ENCODE data around the gene TALDO1.

The TALDO1 gene

DNA sequence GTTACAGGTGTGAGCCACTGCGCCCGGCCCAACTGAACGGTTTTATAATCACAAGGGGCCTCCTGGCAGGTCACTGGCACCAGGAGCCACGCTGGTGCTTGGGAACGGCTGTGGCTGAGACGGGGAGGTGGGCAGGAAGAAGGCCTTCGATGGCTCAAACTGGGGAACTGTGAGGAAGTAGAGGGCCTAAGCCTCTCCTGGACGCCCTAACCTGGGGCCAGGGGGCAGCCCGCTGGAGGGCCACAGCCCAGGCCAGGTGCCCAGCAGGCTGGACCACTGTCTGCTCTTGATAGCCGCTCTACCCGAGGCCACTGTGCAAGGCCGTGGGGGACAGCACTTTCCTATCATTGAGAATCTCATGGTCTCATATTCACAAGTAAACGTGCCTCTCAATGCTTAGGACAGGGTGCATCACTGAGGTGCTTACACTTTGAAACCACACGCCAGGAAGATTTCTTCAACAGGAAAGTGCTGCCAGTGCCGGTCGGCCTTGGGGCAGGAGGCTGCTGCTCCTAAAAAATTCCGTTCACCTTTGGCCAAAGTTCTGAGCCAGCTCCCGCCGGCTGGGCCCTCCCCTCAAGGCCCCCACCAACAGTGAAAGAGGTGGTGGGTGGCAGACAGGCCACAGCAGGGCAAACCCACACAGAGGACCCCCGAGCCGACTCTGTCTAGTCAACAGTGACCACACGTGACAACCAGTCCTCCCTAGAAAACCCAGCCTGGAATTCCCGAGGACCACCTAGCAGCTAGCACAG, 22.8 kb downstream of the TALDO1 start:
- DNase-seq (ENCODE audit: low spot score) = no peak

GRCh38 chr11:770642-771616, 23.7 kb downstream of the TALDO1 start:
- DNase-seq (ENCODE audit: low spot score) = no peak

DNA sequence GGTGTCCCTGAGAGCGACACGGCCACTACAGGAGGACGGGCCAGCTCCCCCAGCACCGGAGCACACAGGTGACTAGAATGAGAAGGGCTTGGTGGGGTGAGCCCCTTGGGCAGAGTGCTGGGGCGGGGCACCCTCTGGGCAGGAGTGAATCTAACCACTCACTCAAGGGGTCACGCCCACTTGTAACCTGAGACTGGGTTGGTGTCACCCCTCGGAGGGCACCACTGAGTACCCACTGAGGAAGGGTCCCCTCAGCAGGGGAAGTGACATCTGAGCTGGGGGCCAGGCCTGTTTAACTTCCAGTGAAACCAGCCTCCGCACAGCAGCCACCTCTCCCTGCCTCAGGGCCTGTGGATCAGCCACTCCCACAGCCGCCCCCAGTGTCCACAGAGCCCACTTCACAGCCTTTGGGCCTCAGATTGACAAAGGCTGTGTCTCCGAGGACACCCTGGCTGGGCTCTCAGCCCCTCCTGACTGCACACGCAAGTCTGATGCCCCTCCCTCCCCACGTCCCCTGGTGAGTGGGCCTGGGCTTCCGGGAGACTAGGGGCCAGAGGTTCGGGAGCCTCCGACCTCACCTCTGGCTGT, 24.4 kb downstream of the TALDO1 start:
- DNase-seq (ENCODE audit: low spot score) = no peak

- peak; percentile 96 for DNase-seq (ENCODE audit: low spot score)
Measured at GRCh38 chr11:772429-773390, 25.4 kb downstream of the TALDO1 start.

DNA sequence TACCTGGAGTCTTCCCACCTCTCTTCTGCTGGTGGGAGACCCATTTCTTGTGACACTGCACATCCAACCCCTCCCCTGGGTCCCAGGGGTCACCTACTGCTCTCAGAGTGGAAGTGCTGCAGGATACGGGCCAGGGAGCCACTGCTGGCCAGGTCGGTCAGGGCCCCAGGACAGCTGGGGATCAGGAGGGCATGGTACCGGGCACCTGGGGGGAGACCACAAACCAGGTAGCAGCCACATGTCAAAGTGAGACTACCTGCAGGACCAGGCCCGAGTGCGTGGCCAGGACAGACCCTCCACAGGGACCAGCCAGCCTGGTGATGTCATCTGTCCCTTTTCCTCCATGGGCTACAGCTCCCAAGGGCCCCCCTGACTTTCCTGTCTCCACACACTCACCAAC, 26.2 kb downstream of the TALDO1 start:
- DNase-seq (ENCODE audit: low spot score) = no peak

DNA sequence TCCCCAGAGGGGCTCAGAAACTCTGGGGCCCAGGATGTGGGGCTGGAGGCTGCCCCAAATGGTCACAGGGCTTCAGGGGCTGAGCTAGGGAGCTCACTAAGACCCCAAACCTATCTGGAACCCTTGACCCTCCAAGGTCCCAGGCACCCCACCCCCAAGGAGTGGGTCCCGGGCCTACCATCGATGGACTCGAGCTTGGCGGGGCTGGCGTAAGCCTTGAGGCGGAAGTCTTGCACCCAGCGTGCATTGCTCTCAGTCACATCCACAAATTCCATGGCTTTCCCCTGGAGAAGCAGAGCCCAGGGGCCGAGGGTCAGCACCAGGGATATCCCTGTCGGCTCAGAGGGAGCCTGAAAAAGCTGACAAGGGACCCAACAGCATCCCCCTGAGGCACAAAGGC, 26.6 kb downstream of the TALDO1 start:
- DNase-seq (ENCODE audit: low spot score) = no peak

DNA sequence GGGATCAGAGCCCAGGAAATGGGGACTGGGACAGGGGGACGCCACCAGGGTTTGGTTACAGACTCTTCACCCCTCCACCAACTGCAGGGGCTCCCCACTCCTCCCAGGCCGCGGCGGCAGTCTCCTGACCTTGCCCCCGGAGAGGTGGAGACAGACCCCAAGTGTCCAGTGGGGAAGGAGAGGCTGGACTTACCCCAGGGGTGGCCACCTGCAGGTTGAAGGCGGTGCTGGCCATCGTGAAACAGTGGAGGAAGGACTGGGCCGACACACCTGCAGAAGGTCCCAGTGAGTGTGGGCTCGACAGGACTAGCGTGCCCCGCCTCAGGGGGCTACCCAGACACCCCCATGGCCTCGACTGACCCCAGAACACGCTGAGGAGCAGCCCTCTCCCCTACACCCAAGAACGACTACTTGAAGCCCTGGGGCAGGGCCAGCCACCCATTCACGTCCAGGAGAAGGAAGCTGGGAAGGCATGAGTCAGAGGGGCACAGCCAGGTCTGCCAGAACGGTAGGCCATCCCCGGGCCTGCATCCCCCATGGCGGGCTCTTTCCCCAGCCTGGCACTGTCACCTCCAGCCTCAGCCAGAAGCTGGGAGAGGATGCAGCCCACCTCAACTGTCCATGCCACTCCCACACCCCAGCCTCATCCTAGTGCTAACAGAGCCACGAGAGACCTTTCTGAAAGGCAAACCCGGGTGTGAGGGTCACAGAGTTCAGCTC, 27.8 kb downstream of the TALDO1 start:
- DNase-seq (ENCODE audit: low spot score) = no peak

DNA sequence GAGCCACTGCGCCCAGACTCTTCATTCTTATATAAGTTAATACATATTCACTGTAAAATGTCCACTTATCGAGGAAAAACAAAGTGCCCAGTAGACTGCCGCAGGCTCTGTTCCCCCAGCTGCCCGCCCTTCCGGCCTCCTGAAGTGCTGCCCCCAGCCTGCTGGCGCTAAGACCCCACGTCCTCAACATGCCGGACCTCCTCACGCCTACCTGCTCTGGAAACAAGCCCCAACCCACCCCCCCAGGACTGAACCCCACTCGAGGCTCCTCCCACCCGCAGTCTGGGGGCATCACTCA, 28.9 kb downstream of the TALDO1 start:
- no peak for DNase-seq (ENCODE audit: low spot score)

- no peak for DNase-seq (ENCODE audit: low spot score)
Measured at GRCh38 chr11:776561-777287, 29.5 kb downstream of the TALDO1 start.

DNA sequence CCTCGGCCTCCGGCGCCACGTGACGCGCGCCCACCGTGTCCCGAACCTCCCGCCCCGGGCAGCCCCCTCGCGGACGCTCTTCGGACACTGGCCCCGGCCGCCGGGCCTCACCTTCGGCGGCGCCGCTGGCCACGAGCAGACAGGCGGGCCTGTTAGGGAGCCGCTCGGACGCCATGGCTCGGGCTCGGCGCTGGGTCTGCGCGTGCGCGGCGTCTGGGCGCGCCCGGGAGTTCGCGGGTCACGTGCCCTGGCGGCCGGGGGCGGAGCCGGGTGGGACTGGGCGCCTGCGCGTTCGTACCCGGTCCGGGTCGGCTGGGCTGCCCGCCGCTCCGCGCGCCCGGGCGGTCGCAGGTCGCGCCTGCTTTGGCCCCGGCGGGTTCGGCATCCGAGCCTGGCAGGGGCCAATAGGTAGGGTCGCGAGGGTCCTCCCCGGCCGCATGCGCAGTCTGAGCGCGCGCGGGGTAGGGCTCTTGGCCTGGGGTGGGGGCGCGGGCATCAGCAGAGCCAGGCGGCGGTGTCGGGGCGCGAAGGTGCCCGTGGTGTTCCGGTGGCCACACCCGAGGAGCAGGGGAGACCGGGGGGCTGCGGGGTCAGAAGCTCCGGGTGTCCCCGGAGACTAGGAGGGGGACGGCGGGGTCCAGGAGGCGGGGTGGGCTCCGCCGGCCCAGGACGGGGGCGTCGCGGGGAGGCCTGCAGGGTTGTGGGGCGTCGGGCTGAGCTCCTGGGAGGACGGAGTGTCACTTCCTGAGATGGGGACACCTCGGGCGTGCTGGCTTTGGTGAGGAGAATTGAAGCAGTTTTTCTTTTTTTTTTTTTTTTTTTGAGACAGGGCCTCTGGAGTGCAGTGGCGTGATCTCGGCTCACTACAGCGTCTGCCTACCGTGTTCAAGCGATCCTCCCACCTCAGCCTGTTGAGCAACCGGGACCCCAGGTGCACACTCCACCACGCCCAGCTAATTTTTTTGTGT, 30.3 kb downstream of the TALDO1 start, which contains the start of gene GATD1:
Gene GATD1 (minus strand): TSS at position 200 of the 968 bp plus-strand sequence. CDS start 25 bp downstream, at position 175.
- peak; percentile 72 for DNase-seq (ENCODE audit: low spot score)

- no peak for DNase-seq (ENCODE audit: low spot score)
Measured at GRCh38 chr11:778976-779954, 32.0 kb downstream of the TALDO1 start.

DNA sequence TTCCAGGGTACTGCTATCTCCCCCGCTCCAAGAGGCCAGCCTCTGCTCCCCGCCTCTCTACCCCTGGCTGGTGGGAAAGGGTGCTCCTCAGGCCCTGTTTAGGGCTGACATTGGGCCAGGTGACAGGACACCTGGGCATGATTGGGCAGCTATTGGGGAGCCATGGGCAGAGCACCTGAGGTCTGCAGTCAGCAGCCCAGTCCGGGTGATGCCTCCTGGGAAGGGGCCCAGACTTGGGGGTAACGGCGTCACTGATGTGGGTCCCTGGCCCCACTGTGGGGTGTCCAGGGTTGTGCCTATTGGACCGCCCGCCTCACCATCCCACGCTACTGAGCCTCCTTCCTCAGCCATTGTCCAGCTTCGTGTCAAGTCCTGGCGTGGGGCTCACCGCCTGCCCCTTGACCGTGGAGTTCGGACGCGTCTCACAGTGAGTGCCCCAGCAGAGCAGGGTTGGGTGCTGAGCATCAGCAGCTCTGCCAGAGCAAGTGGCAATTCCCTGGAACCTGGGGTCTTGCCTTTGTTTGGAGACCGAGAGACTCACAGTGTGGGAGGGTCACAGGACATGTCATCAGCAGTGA, 32.8 kb downstream of the TALDO1 start:
- no peak for DNase-seq (ENCODE audit: low spot score)

GRCh38 chr11:782264-783174, 35.3 kb downstream of the TALDO1 start:
- DNase-seq (ENCODE audit: low spot score) = no peak

- peak; percentile 62 for DNase-seq (ENCODE audit: low spot score)
Measured at GRCh38 chr11:783581-784015, 36.3 kb downstream of the TALDO1 start.

GRCh38 chr11:786235-787083, 39.2 kb downstream of the TALDO1 start:
- DNase-seq (ENCODE audit: low spot score) = no peak

Data from pons (tissue), 1 donor.